GM23338 (cell line): ENCODE data around the gene RPS15. TPM values are rescaled to one million over a fixed set of nuclear protein-coding genes. Genes with fewer than 3 reads are reported as not detected.

Experiments used
- ATAC-seq: fragments of 200-7000 bp; cut with Tn5 transposase; 3 replicates; pipeline ENCODE4 v1.9.1; 2020
- DNase-seq: peaks from one replicate; pipeline ENCODE4 v3.0.0-alpha.2; 2015; ENCODE audit warnings: low spot score
- H2AFZ ChIP-seq: fragments of 200-600 bp; sonication (generic); 2 replicates; pipeline ENCODE4 v1.8.0; 2016; ENCODE audit warnings: antibody characterized with exemption, mild to moderate bottlenecking, moderate library complexity
- H3F3A ChIP-seq: fragments of 200-600 bp; sonication (generic); replicated peaks from 2 replicates; pipeline ENCODE4 v1.8.0; 2017; ENCODE audit warnings: antibody characterized with exemption, mixed run types, low read depth
- H3K27ac ChIP-seq: fragments of 200-600 bp; sonication (generic); 2 replicates; pipeline ENCODE4 v1.6.1; 2016; ENCODE audit warnings: low read depth
- H3K27me3 ChIP-seq: fragments of 200-600 bp; sonication (generic); 2 replicates; pipeline ENCODE4 v1.8.0; 2016; ENCODE audit warnings: mild to moderate bottlenecking, mixed run types, moderate library complexity; ENCODE audit not compliant: insufficient read depth
- H3K36me3 ChIP-seq: fragments of 200-600 bp; sonication (generic); 2 replicates; pipeline ENCODE4 v1.8.0; 2016; ENCODE audit warnings: mild to moderate bottlenecking; ENCODE audit not compliant: insufficient read depth
- H3K4me1 ChIP-seq: fragments of 200-600 bp; sonication (generic); 2 replicates; pipeline ENCODE4 v1.8.0; 2016; ENCODE audit warnings: mild to moderate bottlenecking, moderate library complexity; ENCODE audit not compliant: insufficient read depth
- H3K4me2 ChIP-seq: fragments of 200-600 bp; sonication (generic); 2 replicates; pipeline ENCODE4 v1.7.1; 2017; ENCODE audit warnings: mixed run types
- H3K4me3 ChIP-seq: fragments of 200-600 bp; sonication (generic); 2 replicates; pipeline ENCODE4 v1.6.1; 2016; ENCODE audit warnings: mixed run types
- H3K79me2 ChIP-seq: fragments of 200-600 bp; sonication (generic); replicated peaks from 2 replicates; pipeline ENCODE4 v1.8.0; 2017; ENCODE audit warnings: mild to moderate bottlenecking; ENCODE audit not compliant: insufficient read depth
- H3K9me2 ChIP-seq: fragments of 200-600 bp; sonication (generic); 2 replicates; pipeline ENCODE4 v1.8.0; 2017; ENCODE audit not compliant: insufficient read depth
- H4K20me1 ChIP-seq: fragments of 200-600 bp; sonication (generic); replicated peaks from 2 replicates; pipeline ENCODE4 v1.8.0; 2017; ENCODE audit warnings: mild to moderate bottlenecking; ENCODE audit not compliant: insufficient read depth
- H3K27ac Mint-ChIP-seq: 2 replicates; pipeline ENCODE4 v1.8.0; 2020; ENCODE audit warnings: inconsistent platforms, mild to moderate bottlenecking, moderate library complexity, mixed read lengths
- H3K27me3 Mint-ChIP-seq: 3 replicates; pipeline ENCODE4 v1.8.0; 2022; ENCODE audit warnings: low read depth, mild to moderate bottlenecking, moderate library complexity, mixed read lengths, inconsistent platforms; ENCODE audit not compliant: insufficient read depth, poor library complexity
- H3K36me3 Mint-ChIP-seq: 3 replicates; pipeline ENCODE4 v1.8.0; 2021; ENCODE audit warnings: low read depth, mild to moderate bottlenecking, inconsistent platforms, moderate library complexity, mixed read lengths
- H3K4me1 Mint-ChIP-seq: 3 replicates; pipeline ENCODE4 v1.8.0; 2020; ENCODE audit warnings: mild to moderate bottlenecking, inconsistent platforms, mixed read lengths
- H3K4me3 Mint-ChIP-seq: 3 replicates; pipeline ENCODE4 v1.8.0; 2021; ENCODE audit warnings: moderate library complexity, mild to moderate bottlenecking, inconsistent platforms, mixed read lengths
- H3K9me3 Mint-ChIP-seq: 3 replicates; pipeline ENCODE4 v1.8.0; 2020; ENCODE audit warnings: moderate library complexity, mild to moderate bottlenecking, inconsistent platforms, mixed read lengths
- CTCF ChIP-seq, 2 experiments: fragments of 200-600 bp in 1 of 2; sonication (generic) in 1 of 2; conservative IDR thresholded peaks; 2 replicates each; pipeline versions ENCODE4 v1.5.1 to v1.6.1; 2016 to 2017; ENCODE audit warnings: antibody characterized with exemption in 2 of 2, low read depth in 2 of 2, mild to moderate bottlenecking in 2 of 2, moderate library complexity in 1 of 2
- EZH2 ChIP-seq: fragments of 200-600 bp; sonication (generic); IDR thresholded peaks from one replicate; pipeline ENCODE4 v1.8.0; 2017; ENCODE audit warnings: antibody characterized with exemption, mild to moderate bottlenecking, low read depth; ENCODE audit not compliant: unreplicated experiment
- JUNB ChIP-seq: IDR thresholded peaks from one replicate; pipeline ENCODE4 v1.6.1; 2016; ENCODE audit warnings: antibody characterized with exemption; ENCODE audit not compliant: unreplicated experiment
- NANOG ChIP-seq: IDR thresholded peaks from 2 replicates; pipeline ENCODE4 v1.6.1; 2016; ENCODE audit warnings: antibody characterized with exemption, borderline replicate concordance
- polyA plus RNA-seq: library from polyadenylated mRNA; unstranded; fragments of >200 nt; fragmentation: Nextera tagmentation; extraction: Ambion mirVana; gene quantifications from 2 replicates; pipeline ENCODE4 v1.2.1, GENCODE V29; 2016
- total RNA-seq: library from RNA; depleted of rRNA; stranded (reverse); fragments of >200 nt; shearing (Covaris generic); gene quantifications from 2 replicates; pipeline ENCODE4 v1.2.3, GENCODE V29; 2014
- TF ChIP-seq, protein P1 (sequence below): IDR thresholded peaks from 2 replicates; pipeline ENCODE4 v1.6.1; 2016; ENCODE audit warnings: antibody characterized with exemption
- TF ChIP-seq, protein P2 (sequence below): IDR thresholded peaks from one replicate; pipeline ENCODE4 v1.6.1; 2018; ENCODE audit warnings: antibody characterized with exemption; ENCODE audit not compliant: unreplicated experiment

Gene RPS15
- total and polyA plus RNA-seq, 2 experiments from 2014 or later, result 2,953 to 3,861 TPM

- Histone ChIP-seq H3K4me1 (peaks cover 6% of the 10 kb centered on the region; the same call in 1 of the 2 replicates), H2AFZ (no peak overlapping the region), H3K36me3 (no peaks in the 10 kb centered on the region), H3K4me2 (peak overlapping the region; percentile 89), H4K20me1 (peaks cover 11% of the 10 kb centered on the region; the same call in 1 of the 2 replicates), H3K27me3 (peaks cover 71% of the 10 kb centered on the region), H3K79me2 (no peaks in the 10 kb centered on the region), H3K9me2 (no peaks in the 10 kb centered on the region), H3F3A (peaks cover 18% of the 10 kb centered on the region), H3K4me3 (peak overlapping the region; percentile 63), H3K27ac (no peak overlapping the region)
- TF ChIP-seq, protein P1, sequence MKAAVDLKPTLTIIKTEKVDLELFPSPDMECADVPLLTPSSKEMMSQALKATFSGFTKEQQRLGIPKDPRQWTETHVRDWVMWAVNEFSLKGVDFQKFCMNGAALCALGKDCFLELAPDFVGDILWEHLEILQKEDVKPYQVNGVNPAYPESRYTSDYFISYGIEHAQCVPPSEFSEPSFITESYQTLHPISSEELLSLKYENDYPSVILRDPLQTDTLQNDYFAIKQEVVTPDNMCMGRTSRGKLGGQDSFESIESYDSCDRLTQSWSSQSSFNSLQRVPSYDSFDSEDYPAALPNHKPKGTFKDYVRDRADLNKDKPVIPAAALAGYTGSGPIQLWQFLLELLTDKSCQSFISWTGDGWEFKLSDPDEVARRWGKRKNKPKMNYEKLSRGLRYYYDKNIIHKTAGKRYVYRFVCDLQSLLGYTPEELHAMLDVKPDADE, result no peak
- 0 out of 4 replicates have a peak, but pooled peaks of 1 of the 2 experiments have one; percentile 23 for TF ChIP-seq CTCF (conservative IDR thresholded peaks at IDR 0.05; ENCODE audit: low read depth in 2 of 2)
- Mint-ChIP-seq H3K4me3 (peak overlapping the region; percentile 54), H3K27ac (no peak overlapping the region), H3K36me3 (no peaks in the 10 kb centered on the region; the same call in 2 of the 3 replicates), H3K27me3 (peaks cover 52% of the 10 kb centered on the region), H3K9me3 (0 out of 3 replicates have a peak, but pooled peaks cover 3% of the 10 kb centered on the region), H3K4me1 (peaks cover 6% of the 10 kb centered on the region; the same call in 2 of the 3 replicates)
- peak; percentile 84 for DNase-seq
- ATAC-seq, result peak; percentile 38
Measured at GRCh38 chr19:1471010-1471514, 32.9 kb downstream of the RPS15 start.

DNA sequence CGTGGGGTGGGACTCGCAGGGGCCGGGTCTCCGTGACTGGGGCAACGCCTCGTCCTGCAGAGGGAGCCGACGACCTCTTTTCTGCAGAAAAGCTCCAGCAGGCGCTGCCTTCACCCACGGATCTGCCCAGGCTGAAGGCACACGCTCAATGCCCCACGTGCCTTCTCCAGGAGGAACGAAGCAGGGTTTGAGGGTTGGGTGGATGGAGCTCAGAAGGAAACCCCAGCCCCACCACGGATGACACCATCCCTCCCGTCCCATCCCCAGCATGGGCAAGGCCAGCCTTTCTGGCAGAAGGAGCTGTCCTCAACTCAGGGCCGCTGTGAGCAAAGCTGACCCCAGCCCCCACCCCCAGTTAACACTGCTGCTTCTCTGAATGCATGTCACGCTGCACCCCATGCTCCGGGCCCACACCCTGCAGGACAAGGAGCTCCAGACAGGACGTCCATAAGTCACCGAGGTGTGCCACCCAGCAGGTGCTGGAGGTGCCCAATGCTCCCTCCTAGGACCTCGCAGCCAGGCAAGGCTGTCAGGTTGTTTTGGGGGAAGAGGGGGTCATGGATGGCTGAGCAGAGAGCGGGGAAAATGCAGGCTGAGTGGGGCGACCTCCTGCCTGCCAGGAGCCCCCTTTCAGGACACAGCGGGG lies 33.4 kb downstream of the RPS15 start:
- Histone ChIP-seq H3K4me1 (peaks cover 6% of the 10 kb centered on the region; the same call in 1 of the 2 replicates), H3F3A (peaks cover 18% of the 10 kb centered on the region), H3K36me3 (no peaks in the 10 kb centered on the region), H2AFZ (no peak overlapping the region), H3K27me3 (peaks cover 65% of the 10 kb centered on the region), H4K20me1 (peaks cover 16% of the 10 kb centered on the region; the same call in 1 of the 2 replicates), H3K9me2 (no peaks in the 10 kb centered on the region), H3K4me2 (peak overlapping the region; percentile 89), H3K79me2 (no peaks in the 10 kb centered on the region), H3K4me3 (peak overlapping the region; percentile 63), H3K27ac (no peak overlapping the region)
- peaks cover 48% of the 10 kb centered on the region for H3K27me3 Mint-ChIP-seq
- 0 out of 3 replicates have a peak, but pooled peaks cover 3% of the 10 kb centered on the region for H3K9me3 Mint-ChIP-seq
- peaks cover 6% of the 10 kb centered on the region; the same call in 2 of the 3 replicates for H3K4me1 Mint-ChIP-seq
- no peaks in the 10 kb centered on the region; the same call in 2 of the 3 replicates for H3K36me3 Mint-ChIP-seq
- DNase-seq, result no peak
- H3K27ac Mint-ChIP-seq, result no peak overlapping the region
- no peak for ATAC-seq
- H3K4me3 Mint-ChIP-seq, result no peak overlapping the region; the same call in 2 of the 3 replicates
- TF ChIP-seq, protein P1, result no peak
- TF ChIP-seq, protein P2, sequence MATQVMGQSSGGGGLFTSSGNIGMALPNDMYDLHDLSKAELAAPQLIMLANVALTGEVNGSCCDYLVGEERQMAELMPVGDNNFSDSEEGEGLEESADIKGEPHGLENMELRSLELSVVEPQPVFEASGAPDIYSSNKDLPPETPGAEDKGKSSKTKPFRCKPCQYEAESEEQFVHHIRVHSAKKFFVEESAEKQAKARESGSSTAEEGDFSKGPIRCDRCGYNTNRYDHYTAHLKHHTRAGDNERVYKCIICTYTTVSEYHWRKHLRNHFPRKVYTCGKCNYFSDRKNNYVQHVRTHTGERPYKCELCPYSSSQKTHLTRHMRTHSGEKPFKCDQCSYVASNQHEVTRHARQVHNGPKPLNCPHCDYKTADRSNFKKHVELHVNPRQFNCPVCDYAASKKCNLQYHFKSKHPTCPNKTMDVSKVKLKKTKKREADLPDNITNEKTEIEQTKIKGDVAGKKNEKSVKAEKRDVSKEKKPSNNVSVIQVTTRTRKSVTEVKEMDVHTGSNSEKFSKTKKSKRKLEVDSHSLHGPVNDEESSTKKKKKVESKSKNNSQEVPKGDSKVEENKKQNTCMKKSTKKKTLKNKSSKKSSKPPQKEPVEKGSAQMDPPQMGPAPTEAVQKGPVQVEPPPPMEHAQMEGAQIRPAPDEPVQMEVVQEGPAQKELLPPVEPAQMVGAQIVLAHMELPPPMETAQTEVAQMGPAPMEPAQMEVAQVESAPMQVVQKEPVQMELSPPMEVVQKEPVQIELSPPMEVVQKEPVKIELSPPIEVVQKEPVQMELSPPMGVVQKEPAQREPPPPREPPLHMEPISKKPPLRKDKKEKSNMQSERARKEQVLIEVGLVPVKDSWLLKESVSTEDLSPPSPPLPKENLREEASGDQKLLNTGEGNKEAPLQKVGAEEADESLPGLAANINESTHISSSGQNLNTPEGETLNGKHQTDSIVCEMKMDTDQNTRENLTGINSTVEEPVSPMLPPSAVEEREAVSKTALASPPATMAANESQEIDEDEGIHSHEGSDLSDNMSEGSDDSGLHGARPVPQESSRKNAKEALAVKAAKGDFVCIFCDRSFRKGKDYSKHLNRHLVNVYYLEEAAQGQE, result no peak
- no peak for TF ChIP-seq NANOG
- peak in 1 of 2 experiments; percentile 42; a peak in 2 of 4 replicates for TF ChIP-seq CTCF (conservative IDR thresholded peaks at IDR 0.05; ENCODE audit: low read depth in 2 of 2)
- no peak for TF ChIP-seq JUNB
- no peak for TF ChIP-seq EZH2
